Skeletal muscle satellite cell (primary cell): ENCODE data around the gene CR1.
"Not testable (repeated sequence)": the region's sequence is repeated elsewhere in the genome, so short reads cannot be mapped to it uniquely, and the experiment has no call there.

Experiments used
- H3K27me3 ChIP-seq: 2 replicates; pipeline ENCODE4 v1.7.0; 2013; ENCODE audit warnings: low read length; ENCODE audit not compliant: control insufficient read depth, insufficient read depth
- H3K36me3 ChIP-seq: 2 replicates; pipeline ENCODE4 v1.7.0; 2013; ENCODE audit warnings: mild to moderate bottlenecking, control low read depth, low read length; ENCODE audit not compliant: insufficient read depth
- H3K4me1 ChIP-seq: 2 replicates; pipeline ENCODE4 v1.7.0; 2013; ENCODE audit warnings: low read length; ENCODE audit not compliant: control insufficient read depth, insufficient read depth
- H3K4me2 ChIP-seq: 2 replicates; pipeline ENCODE4 v1.7.0; 2013; ENCODE audit warnings: mild to moderate bottlenecking, low read length
- H3K4me3 ChIP-seq: 2 replicates; pipeline ENCODE4 v1.7.0; 2013; ENCODE audit warnings: low read length
- H3K9ac ChIP-seq: 2 replicates; pipeline ENCODE4 v1.7.0; 2013; ENCODE audit warnings: mild to moderate bottlenecking, low read depth, low read length, moderate library complexity
- H3K9me3 ChIP-seq: replicated peaks from 2 replicates; pipeline ENCODE4 v1.7.0; 2013; ENCODE audit warnings: mild to moderate bottlenecking, control low read depth, low read length

The CR1 gene

DNA sequence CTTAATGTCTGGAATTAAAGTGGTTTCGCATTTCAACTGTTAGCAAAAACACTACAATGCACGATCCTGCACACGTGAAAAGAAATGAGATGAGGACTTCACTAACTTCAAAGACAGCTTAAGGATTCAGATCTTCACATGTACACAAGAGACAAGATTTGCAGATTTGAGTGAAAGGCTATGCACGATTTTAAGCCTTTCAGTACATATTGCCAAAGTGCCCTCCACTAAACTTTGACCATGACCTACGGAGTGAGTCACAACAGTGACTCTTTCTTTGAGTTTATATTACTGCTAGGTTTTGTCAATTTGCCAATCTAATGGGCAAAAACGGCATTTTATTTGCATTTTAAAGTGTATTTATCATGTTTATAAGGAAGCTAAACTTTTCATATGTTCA is 107.8 kb downstream of the CR1 start:
- H3K9ac ChIP-seq = no peak overlapping the region
- peaks cover 9% of the 10 kb centered on the region for H3K27me3 ChIP-seq
- H3K36me3 ChIP-seq = no peaks in the 10 kb centered on the region
- no peak overlapping the region for H3K4me2 ChIP-seq
- H3K4me3 ChIP-seq = no peak overlapping the region
- H3K9me3 ChIP-seq = no peaks in the 10 kb centered on the region
- peaks cover 3% of the 10 kb centered on the region for H3K4me1 ChIP-seq

DNA sequence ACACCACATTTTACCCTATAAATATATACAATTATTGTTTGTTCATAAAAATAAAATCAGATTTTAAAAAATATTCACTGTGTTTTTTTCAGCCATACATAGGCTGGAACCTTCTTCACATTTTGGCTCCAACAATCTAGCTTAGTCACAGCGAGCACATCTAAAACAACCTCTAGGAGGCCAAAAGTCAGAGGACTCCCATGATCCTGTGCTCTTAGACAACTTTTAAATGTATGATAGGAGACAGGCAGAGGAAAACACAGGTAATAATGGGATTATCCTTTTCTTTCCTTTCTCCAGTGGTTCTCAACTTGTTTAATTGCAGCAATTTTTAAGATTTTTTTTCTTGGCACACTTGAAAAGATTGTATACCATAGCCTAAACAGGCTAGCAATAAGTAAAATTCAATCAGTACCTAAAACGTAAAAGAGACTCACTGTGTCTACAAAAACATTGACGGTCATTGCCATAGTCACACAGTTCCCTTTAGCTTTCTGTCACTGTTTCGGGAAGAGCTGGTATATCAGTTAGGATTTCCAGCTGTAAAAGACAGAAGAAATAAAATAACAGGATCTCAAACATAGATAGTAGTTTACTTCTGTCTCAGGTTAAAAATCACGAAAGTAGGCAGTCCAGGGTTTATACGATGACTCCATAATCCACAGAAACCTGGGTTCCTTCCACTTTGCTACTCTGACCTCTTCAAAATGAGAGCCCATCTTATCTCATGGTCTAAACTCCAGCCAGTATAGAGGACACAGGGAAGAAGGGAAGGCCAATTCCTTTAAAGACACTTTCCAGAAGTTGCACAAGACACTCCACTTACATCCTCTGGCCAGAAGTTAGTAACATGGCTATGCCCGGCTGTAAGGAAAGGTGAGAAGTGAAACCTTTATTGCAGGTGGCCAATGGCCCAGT is 109.7 kb downstream of the CR1 start:
- Histone ChIP-seq H3K4me1 (peaks cover 3% of the 10 kb centered on the region), H3K9me3 (no peaks in the 10 kb centered on the region), H3K4me2 (no peak overlapping the region), H3K4me3 (no peak overlapping the region), H3K9ac (no peak overlapping the region), H3K27me3 (peaks cover 5% of the 10 kb centered on the region), H3K36me3 (no peaks in the 10 kb centered on the region)

DNA sequence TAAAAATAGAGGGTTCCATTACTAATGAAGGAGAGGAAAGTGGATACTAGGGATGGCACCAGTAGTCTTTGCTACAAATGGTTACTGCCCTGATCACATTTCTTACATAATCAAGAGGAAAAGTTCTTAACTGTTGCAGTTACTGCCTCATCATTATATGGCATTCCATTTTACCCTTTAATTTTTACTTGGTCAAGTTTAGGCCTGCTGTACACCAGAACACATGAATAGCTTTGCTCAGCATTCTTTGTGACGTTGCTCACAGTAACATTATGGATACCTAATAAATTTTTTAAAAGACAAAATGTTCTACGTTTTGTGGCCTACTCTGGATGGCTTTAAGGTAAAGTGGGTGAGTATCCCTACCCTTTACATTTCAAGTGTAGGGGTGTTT is 110.4 kb downstream of the CR1 start:
- Histone ChIP-seq H3K36me3 (no peaks in the 10 kb centered on the region), H3K4me3 (no peak overlapping the region), H3K27me3 (peaks cover 9% of the 10 kb centered on the region), H3K9me3 (no peaks in the 10 kb centered on the region), H3K4me1 (peaks cover 3% of the 10 kb centered on the region), H3K9ac (no peak overlapping the region), H3K4me2 (no peak overlapping the region)

DNA sequence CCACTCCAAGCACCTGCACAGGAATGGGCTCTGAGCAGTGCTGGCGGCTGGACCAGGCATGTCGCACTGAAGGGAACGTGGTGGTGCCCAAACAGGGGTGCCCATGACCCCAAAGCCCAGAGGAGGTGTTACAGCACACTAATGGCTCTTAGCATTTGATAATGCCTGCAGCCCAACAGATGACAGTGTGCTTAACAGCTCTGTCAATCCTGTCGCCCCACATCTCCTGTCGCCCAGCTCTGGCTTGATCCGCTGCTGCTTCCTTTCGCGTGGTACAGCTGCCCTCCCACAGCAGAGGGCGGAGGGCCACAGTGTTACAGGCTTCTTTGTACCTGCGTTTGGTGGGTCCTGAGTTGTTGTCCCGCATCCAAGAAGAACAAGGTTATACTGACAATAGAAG is 116.8 kb downstream of the CR1 start:
- no peaks in the 10 kb centered on the region for H3K36me3 ChIP-seq
- no peak overlapping the region for H3K9ac ChIP-seq
- H3K4me1 ChIP-seq = no peaks in the 10 kb centered on the region
- no peaks in the 10 kb centered on the region for H3K9me3 ChIP-seq
- peaks cover 13% of the 10 kb centered on the region for H3K27me3 ChIP-seq
- no peak overlapping the region for H3K4me2 ChIP-seq
- H3K4me3 ChIP-seq = no peak overlapping the region

DNA sequence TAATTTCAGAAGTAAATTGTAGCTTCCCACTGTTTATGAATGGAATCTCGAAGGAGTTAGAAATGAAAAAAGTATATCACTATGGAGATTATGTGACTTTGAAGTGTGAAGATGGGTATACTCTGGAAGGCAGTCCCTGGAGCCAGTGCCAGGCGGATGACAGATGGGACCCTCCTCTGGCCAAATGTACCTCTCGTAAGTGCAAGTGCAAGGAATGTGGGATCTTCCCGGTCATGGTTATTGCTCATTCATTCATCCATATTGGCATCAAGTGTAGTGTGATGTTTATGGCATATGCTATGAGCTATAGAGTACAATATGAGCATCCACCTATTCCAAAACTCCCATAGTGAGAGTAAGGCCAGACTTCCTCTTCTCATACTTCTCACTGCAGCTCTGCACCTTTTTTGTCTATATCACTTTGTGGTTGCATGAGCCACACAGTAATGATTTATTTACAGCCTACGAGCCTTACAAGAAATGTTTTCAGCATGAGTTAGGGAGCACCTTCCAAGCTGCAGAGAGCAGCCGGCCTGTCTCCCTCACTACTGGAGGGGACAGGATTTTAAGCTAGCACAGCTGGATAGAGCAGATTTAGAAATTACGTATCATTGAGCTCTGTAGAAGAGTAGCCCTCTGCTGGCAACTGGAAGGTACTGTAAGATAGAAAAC is 124.0 kb downstream of the CR1 start:
- peaks cover 10% of the 10 kb centered on the region for H3K27me3 ChIP-seq
- no peak overlapping the region for H3K9ac ChIP-seq
- H3K36me3 ChIP-seq = no peaks in the 10 kb centered on the region
- H3K4me3 ChIP-seq = no peak overlapping the region
- no peak overlapping the region for H3K4me2 ChIP-seq
- no peaks in the 10 kb centered on the region for H3K9me3 ChIP-seq
- H3K4me1 ChIP-seq = no peaks in the 10 kb centered on the region

DNA sequence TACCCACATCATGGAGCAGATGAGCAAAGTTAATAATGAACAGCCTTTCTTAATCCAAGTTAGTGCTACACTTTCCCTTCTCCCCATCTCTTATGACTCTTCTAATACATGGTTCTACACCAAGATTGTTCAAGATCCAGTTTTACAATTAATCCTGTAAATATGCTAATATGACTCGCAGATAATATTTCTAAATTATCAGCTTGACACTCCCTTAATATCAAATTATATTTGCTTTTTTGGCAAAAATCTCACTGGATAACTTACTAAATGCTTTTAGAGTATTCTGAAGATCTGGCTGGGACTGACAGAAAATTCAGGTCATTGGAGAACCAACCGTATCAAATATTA is 124.6 kb downstream of the CR1 start:
- no peak overlapping the region for H3K4me3 ChIP-seq

DNA sequence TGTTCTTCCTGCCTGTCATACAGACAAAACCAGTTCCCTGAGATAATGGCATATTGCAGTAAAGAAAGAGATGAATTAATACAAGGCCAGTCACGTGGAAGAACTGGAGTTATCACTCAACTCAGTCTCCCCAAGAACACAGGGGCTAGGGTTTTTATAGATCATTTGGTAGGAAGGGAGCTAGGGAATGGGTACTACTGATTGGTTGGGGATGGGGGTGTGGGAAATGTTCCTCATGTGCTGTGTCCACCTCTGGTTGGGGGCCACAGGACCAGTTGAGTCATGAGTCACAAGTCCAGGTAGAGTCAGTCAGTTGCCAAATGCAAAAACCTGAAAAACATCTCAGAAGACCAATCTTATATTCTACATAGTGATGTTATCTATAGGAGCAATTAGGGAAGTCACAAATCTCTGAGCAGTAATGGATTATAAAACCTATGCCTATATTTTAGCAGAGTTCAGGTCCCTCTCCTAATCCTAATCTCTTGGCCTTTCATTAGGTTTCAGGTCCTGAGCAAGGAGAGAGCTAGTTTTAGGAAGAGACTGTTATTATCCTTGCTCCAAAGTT is 129.6 kb downstream of the CR1 start:
- H3K4me3 ChIP-seq, H3K9ac ChIP-seq, H3K4me1 ChIP-seq, H3K9me3 ChIP-seq, H3K4me2 ChIP-seq, H3K36me3 ChIP-seq, H3K27me3 ChIP-seq: not testable (repeated sequence)

More for the DNA sequence above, 124.6 kb downstream of the CR1 start:
- Histone ChIP-seq H3K27me3 (peaks cover 10% of the 10 kb centered on the region), H3K4me2 (no peak overlapping the region), H3K4me1 (no peaks in the 10 kb centered on the region), H3K36me3 (no peaks in the 10 kb centered on the region), H3K9ac (no peak overlapping the region), H3K9me3 (no peaks in the 10 kb centered on the region)

DNA sequence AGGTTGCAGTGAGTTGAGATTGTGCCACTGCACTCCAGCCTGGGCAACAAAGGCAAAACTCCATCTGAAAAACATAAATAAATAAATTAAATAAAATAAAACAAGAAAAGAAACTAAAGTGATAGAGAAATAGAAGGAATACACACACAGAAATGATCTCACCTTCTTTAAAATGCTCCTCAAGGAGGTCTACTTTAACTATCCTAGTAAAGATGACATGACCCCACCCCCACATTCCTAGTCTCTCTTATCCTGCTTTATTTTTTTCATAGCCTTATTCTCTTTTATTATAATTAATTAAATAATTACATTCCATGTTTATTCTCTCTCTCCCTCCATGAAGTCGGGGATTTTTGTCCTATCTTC is 131.0 kb downstream of the CR1 start:
- no peak overlapping the region for H3K9ac ChIP-seq
- H3K4me1 ChIP-seq = no peaks in the 10 kb centered on the region
- H3K4me2 ChIP-seq = no peak overlapping the region
- no peaks in the 10 kb centered on the region for H3K36me3 ChIP-seq
- H3K27me3 ChIP-seq = peaks cover 7% of the 10 kb centered on the region
- no peaks in the 10 kb centered on the region for H3K9me3 ChIP-seq
- no peak overlapping the region for H3K4me3 ChIP-seq

DNA sequence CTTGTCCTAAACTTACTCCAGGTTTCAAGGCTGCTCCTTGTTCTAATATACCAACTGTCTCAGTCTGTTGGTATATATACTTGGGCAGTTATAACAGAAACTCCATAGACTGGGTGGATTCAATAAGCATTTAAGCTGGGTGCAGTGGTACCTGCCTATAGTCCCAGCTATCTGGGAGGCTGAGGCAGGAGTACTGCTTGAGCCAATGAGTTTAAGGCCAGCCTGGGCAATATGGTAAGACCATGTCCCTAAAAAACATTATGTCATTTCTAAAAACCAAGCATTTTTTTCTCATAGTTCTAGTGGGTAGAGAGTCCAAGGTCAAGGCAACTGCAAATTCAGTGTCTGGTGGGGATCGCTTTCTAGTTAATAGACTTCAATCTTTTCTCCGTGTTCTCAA is 131.5 kb downstream of the CR1 start:
- Histone ChIP-seq H3K27me3 (peaks cover 7% of the 10 kb centered on the region), H3K4me2 (no peak overlapping the region), H3K9ac (no peak overlapping the region), H3K36me3 (no peaks in the 10 kb centered on the region), H3K9me3 (no peaks in the 10 kb centered on the region), H3K4me1 (no peaks in the 10 kb centered on the region), H3K4me3 (no peak overlapping the region)

DNA sequence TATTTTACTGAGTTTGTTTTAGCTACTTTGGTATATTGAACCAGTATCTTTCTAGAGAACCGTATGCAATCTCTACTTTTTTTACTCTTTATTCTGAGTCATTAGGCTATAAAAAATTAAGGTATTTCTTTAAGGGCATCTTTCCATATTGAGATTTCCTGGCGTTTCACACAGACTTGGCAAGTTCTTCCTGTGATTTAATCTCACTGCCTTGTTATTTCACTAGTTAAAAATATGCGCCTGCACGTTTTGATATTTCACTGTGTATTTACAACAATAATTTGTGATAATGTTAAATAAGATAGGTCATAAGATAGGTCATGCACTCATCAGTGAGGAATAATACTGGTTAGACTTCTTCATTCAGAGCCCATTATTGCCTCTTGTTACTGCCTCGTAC is 132.8 kb downstream of the CR1 start:
- H3K36me3 ChIP-seq = no peaks in the 10 kb centered on the region
- no peaks in the 10 kb centered on the region for H3K4me1 ChIP-seq
- no peak overlapping the region for H3K9ac ChIP-seq
- no peak overlapping the region for H3K4me3 ChIP-seq
- H3K4me2 ChIP-seq = no peak overlapping the region
- H3K27me3 ChIP-seq = peaks cover 7% of the 10 kb centered on the region
- H3K9me3 ChIP-seq = no peaks in the 10 kb centered on the region

DNA sequence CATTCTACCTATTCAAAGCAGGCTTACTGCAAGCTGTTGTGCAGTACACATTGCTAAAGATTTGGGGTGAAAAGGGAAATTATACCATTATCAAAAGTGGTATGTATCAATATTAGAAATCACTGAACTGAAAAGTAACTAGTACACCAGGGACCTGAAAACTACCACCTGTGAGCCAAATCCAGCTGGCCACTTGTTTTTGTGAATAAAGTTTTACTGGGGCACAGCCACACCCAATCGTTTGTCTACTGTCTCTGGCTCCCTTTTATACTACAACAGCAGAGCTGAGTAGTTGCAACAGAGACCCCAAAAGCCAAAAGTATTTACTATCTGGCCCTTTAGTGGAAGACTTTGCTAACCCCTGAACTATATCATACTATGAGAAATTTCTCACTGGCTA is 135.2 kb downstream of the CR1 start:
- H3K9me3 ChIP-seq = no peaks in the 10 kb centered on the region
- H3K4me2 ChIP-seq = no peak overlapping the region
- H3K27me3 ChIP-seq = peaks cover 7% of the 10 kb centered on the region
- H3K4me3 ChIP-seq = no peak overlapping the region
- no peaks in the 10 kb centered on the region for H3K36me3 ChIP-seq
- no peaks in the 10 kb centered on the region for H3K4me1 ChIP-seq
- no peak overlapping the region for H3K9ac ChIP-seq
